BJ (cell line): ENCODE results near the gene SLC25A18. TPM values are rescaled to one million over a fixed set of nuclear protein-coding genes. Genes with fewer than 3 reads are reported as not detected.

Experiments
- CTCF ChIA-PET: fragments of 350-600 bp; formaldehyde crosslinking; extraction: SDS; loops from one replicate; lab custom pipeline; 2021; ENCODE audit warnings: antibody characterized with exemption, inconsistent platforms; lab: Yijun Ruan, JAX
- POLR2A ChIA-PET: fragments of 300-600 bp; sonication (Branson Sonifier 250); formaldehyde crosslinking; extraction: SDS; loops from one replicate; lab custom pipeline; 2021; ENCODE audit warnings: antibody characterized with exemption; lab: Charles Lee
- DNase-seq: peaks from one replicate; pipeline ENCODE4 v3.0.0-alpha.2; 2011; ENCODE audit warnings: low read depth
- H3K27me3 ChIP-seq: 2 replicates; pipeline ENCODE4 v1.6.0; 2011; ENCODE audit warnings: low read length; ENCODE audit not compliant: control insufficient read depth, insufficient read depth
- H3K36me3 ChIP-seq: 2 replicates; pipeline ENCODE4 v1.5.1; 2011; ENCODE audit warnings: low read length; ENCODE audit not compliant: control insufficient read depth, insufficient read depth
- H3K4me3 ChIP-seq: 2 replicates; pipeline ENCODE4 v1.5.1; 2011; ENCODE audit warnings: low read depth, mild to moderate bottlenecking, control low read depth, low read length
- polyA plus RNA-seq: library from polyadenylated mRNA; depleted of rRNA; stranded (reverse); fragments of >200 nt; gene quantifications from 2 replicates; pipeline ENCODE4 v1.2.3, GENCODE V29; 2011
- TF ChIP-seq, protein P1 (sequence below): IDR thresholded peaks from 2 replicates; pipeline ENCODE4 v1.5.1; 2011; ENCODE audit warnings: low read depth, mild to moderate bottlenecking, control low read depth, inconsistent platforms, low read length, moderate library complexity; ENCODE audit not compliant: insufficient read depth

The SLC25A18 gene
- polyA plus RNA-seq, 1 experiment, result 0.07 TPM

GRCh38 chr22:17588606-17589005 is 25.3 kb downstream of the SLC25A18 start:
- CTCF ChIA-PET, result interaction anchor here (1.5 kb wide), 1 partner anchor 30 kb away, joined by 3 read pairs; no protein-coding TSS in a partner anchor

GRCh38 chr22:17589810-17590375 is 26.6 kb downstream of the SLC25A18 start:
- TF ChIP-seq, protein P1, sequence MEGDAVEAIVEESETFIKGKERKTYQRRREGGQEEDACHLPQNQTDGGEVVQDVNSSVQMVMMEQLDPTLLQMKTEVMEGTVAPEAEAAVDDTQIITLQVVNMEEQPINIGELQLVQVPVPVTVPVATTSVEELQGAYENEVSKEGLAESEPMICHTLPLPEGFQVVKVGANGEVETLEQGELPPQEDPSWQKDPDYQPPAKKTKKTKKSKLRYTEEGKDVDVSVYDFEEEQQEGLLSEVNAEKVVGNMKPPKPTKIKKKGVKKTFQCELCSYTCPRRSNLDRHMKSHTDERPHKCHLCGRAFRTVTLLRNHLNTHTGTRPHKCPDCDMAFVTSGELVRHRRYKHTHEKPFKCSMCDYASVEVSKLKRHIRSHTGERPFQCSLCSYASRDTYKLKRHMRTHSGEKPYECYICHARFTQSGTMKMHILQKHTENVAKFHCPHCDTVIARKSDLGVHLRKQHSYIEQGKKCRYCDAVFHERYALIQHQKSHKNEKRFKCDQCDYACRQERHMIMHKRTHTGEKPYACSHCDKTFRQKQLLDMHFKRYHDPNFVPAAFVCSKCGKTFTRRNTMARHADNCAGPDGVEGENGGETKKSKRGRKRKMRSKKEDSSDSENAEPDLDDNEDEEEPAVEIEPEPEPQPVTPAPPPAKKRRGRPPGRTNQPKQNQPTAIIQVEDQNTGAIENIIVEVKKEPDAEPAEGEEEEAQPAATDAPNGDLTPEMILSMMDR, result no peak
- H3K27me3 ChIP-seq, result no peaks in the 10 kb centered on the region
- POLR2A ChIA-PET, result no interaction called here
- H3K36me3 ChIP-seq, result peaks cover 15% of the 10 kb centered on the region
- no peak for DNase-seq
- no peak overlapping the region for H3K4me3 ChIP-seq
- CTCF ChIA-PET, result interaction anchor here (1.5 kb wide), 1 partner anchor 32 kb away, joined by 3 read pairs; no protein-coding TSS in a partner anchor

More at GRCh38 chr22:17588606-17589005, 25.3 kb downstream of the SLC25A18 start:
- TF ChIP-seq, protein P1, result no peak
- Histone ChIP-seq H3K27me3 (no peaks in the 10 kb centered on the region), H3K36me3 (peaks cover 10% of the 10 kb centered on the region), H3K4me3 (no peak overlapping the region)
- no peak for DNase-seq
- POLR2A ChIA-PET, result no interaction called here

DNA sequence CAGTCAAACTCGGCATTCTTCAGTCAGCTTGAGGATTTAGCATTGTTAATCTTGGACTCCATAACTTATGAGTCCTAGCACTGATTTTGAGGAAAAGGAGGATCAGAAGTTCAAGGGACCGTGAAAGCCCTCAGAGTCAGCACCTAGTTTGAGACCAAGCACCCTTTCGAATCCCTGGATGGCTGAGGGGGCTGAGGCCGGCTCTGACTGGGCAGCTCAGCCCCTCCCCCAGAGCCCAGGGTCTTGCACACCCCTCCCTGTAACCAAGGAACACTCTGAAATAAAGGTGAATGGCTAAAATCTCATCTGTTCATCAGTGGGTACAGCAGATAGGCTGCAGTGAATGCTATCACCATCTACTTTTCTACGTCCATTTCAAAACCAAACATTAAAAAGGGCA is 27.3 kb downstream of the SLC25A18 start:
- Histone ChIP-seq H3K27me3 (no peaks in the 10 kb centered on the region), H3K4me3 (no peak overlapping the region), H3K36me3 (peaks cover 16% of the 10 kb centered on the region)
- TF ChIP-seq, protein P1, result no peak
- DNase-seq, result no peak
- ChIA-PET CTCF (no interaction called here), POLR2A (no interaction called here)

GRCh38 chr22:17592201-17592600 is 28.9 kb downstream of the SLC25A18 start:
- no peak for DNase-seq
- peaks cover 22% of the 10 kb centered on the region for H3K36me3 ChIP-seq
- CTCF ChIA-PET, result interaction anchor here (0.6 kb wide), 1 partner anchor 197 kb away, joined by 3 read pairs; no protein-coding TSS in a partner anchor
- TF ChIP-seq, protein P1, result no peak
- no peaks in the 10 kb centered on the region for H3K27me3 ChIP-seq
- POLR2A ChIA-PET, result no interaction called here
- no peak overlapping the region for H3K4me3 ChIP-seq

- CTCF ChIA-PET, result no interaction called here
- no peak for DNase-seq
- POLR2A ChIA-PET, result no interaction called here
- Histone ChIP-seq H3K27me3 (no peaks in the 10 kb centered on the region), H3K36me3 (peaks cover 23% of the 10 kb centered on the region), H3K4me3 (no peak overlapping the region)
- TF ChIP-seq, protein P1, result no peak
Observed at GRCh38 chr22:17596226-17596625, 32.9 kb downstream of the SLC25A18 start.
